Stimulated activated CD4-positive, alpha-beta T cell treated with anti-CD3 and anti-CD28 coated beads, TNF-alpha, amount 100 ng/mL, for 48 hours (primary cell): ENCODE measurements around the gene DNAH10.

Experiments
- DNase-seq, 3 donors: peaks; one replicate each; pipeline ENCODE4 v3.0.0-alpha.2; 2020; ENCODE audit warnings: low read depth in 3 of 3

Gene DNAH10

GRCh38 chr12:123967121-123967586 lies 205.1 kb downstream of the DNAH10 start:
- no peak for DNase-seq

GRCh38 chr12:123971449-123971769 lies 209.3 kb downstream of the DNAH10 start:
- no peak for DNase-seq

- peak in 2 of 3 donors; percentile 10 to 17 for DNase-seq
Observed at GRCh38 chr12:123971770-123972456, 209.8 kb downstream of the DNAH10 start.

- peak; percentile 84 to 89 (median 86) for DNase-seq
Observed at GRCh38 chr12:123972457-123973401, 210.6 kb downstream of the DNAH10 start, which contains the start of the genes CCDC92 and ZNF664. Gene CCDC92, minus strand, starts transcription at chr12:123972831. Its CDS starts 28,526 bp downstream, at chr12:123944305. Gene ZNF664, plus strand, starts transcription at chr12:123973215. Its CDS starts 38,930 bp downstream, at chr12:124012145.

- DNase-seq = peak in 2 of 3 donors; percentile 3 to 23
Observed at GRCh38 chr12:123973552-123974341, 211.6 kb downstream of the DNAH10 start.

GRCh38 chr12:123976227-123976826 lies 214.2 kb downstream of the DNAH10 start:
- no peak for DNase-seq

GRCh38 chr12:123979566-123979965 lies 217.5 kb downstream of the DNAH10 start:
- DNase-seq = no peak

- DNase-seq = no peak
Observed at GRCh38 chr12:123982269-123982668, 220.2 kb downstream of the DNAH10 start.

GRCh38 chr12:123983822-123984485 lies 221.9 kb downstream of the DNAH10 start:
- peak in 1 of 3 donors; percentile 30 for DNase-seq

GRCh38 chr12:123984903-123985302 lies 222.8 kb downstream of the DNAH10 start:
- DNase-seq = no peak
